HL-60/S4 treated with retinoic acid at 250 ng/mL for 4 days and 3 days (cell line): Measurements from ENCODE around the gene TMEM191C.
"Not testable (repeated sequence)": the region's sequence is repeated elsewhere in the genome, so short reads cannot be mapped to it uniquely, and the experiment has no call there.

Source experiments
- in situ Hi-C: fragments of 300-500 bp; cut with MboI; formaldehyde crosslinking; loops from 2 replicates; pipeline ENCODE4 v1.7.0; 2022; ENCODE audit warnings: low sequenced_read_pairs

Gene TMEM191C

DNA sequence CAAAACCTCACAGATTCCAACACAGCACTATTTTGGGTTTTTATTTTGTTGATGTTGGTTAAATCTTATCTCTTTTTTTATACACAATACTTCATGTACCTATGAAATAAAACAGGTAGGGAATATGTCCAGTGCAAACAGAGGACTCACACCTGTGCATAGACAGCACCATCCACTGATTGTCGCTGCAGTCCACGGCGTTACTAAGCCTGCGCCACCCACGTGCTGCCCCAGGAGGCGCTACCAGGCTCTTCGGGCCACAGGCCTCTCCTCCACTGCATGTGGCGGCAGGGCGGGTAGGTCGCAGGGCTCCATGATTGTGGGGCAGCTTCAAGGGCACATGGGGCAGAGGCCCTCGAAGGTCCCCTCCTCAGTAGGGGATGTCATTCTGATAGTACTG is 5.8 kb downstream of the TMEM191C start:
- in situ Hi-C loops, result not testable (repeated sequence)

DNA sequence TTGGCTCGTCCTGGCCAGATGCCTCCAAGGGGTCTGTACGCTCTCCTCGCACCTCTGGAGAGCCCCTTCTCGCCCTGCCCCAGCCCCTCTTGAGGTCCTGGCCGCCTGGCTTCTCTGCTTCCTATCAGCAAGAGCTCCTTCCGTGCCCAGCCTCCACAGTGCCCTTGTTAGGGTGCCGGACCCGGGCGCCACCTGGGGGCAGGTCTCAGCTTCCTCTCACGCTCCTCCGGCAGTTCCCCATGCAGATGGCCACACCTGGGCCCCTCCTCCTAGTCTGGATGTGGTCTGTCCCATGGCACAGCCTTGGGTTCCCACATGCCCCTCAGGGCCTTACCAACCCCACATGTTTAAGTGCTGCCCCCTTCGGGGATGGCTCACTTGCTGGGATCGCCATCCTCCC is 6.5 kb downstream of the TMEM191C start:
- in situ Hi-C loops, result not testable (repeated sequence)

DNA sequence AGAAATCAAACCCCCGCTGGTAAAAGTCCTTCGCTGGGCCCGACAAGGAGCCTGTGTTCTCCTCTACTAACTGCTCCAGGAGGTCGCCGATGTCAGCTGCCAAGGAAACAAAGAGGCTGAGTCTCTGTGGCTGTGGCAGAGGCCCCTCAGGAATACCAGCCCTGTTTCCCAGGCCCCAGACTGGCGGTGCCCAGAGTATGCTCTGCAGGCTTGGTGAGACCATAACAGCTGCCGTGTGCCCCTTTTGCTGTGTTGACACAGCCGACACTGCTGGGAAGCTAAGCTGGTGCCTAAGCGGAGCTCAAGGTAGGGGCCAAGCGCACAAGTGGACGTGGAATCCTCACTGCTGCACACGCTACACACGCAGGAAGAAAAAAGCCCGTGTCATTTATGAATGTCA is 16.9 kb downstream of the TMEM191C start:
- in situ Hi-C loops, result not testable (repeated sequence)

DNA sequence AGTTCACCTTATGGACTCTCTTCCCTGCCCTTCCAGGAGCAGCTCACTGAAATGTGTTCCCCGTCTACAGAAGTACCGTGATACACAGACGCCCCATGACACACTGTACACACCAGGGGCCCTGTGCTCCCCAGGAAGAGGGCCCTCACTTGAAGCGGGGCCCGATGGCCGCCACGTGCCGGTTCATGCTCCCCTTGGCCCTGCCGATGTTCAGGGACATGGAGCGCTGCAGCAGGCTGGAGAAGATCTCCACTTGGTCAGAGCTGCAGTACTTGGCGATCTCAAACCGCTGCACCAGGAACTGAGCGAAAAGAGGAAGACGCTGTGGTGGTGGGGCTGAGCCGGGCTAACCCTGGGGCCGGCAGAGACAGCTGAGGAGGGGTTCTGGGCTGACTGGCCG is 20.5 kb downstream of the TMEM191C start:
- in situ Hi-C loops, result not testable (repeated sequence)

DNA sequence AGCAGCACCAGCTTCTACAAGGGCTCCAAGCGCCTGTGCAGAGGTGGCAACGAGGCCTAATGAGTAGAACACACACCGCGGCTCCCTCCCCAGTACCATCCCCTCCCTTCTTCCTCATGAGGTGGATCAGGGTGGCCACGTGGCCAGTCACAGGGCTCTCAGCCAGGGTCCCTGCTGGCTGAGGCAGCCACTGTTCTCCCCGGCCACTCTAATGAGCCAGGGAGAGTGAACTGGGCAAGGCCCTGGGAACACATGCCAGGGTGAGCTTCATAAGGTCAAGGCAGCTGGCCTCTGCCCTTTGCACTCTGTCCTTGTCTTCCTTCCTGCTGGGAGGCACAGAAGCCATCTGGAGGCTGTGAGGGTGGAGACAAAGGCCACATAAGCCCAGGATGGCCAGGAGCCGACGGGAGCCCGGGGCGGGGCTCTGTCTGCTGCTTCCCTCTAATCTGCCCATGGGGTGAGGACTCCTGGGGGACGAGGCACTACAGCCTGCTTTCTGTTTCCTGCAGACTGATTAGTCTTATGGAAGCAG is 22.0 kb downstream of the TMEM191C start:
- in situ Hi-C loops, result not testable (repeated sequence)

DNA sequence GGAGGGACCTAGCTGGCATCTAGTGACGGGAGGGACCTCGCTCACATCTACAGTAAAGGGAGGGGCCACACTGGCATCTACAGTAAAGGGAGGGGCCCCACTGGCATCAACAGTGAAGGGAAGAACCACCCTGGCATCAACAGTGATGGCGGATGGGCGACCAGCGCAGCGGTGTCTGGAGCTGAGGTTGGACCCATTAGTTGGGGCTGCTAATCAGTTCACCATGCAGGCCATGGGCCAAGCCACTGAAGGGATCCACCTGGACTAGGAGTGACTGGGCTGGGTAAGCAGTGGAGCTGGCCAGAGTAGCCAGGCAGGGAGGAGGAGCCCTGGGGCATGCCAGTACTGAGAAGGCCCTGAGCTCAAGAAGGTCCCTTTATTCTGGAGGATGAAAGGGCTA is 23.4 kb downstream of the TMEM191C start:
- in situ Hi-C loops, result not testable (repeated sequence)

DNA sequence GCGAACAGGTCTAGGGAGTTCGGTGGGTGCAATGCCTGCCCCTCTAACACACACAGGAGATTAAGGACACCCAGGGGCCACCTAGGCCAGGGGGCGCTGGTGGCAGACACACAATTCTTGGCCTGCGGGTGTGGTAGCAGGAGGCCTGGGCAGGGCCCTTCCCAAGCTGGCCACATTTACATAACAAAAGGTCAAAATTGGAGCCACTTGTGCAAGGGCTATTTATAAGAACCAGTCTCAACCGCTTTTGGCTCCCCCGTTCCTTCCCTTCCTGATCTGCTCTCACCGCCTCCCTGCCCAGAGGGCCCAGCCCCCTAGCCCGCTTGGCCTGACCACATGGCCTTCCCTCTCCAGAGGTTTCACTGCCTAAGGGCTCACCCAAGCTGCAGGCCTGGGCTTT is 25.1 kb downstream of the TMEM191C start:
- in situ Hi-C loops, result not testable (repeated sequence)

DNA sequence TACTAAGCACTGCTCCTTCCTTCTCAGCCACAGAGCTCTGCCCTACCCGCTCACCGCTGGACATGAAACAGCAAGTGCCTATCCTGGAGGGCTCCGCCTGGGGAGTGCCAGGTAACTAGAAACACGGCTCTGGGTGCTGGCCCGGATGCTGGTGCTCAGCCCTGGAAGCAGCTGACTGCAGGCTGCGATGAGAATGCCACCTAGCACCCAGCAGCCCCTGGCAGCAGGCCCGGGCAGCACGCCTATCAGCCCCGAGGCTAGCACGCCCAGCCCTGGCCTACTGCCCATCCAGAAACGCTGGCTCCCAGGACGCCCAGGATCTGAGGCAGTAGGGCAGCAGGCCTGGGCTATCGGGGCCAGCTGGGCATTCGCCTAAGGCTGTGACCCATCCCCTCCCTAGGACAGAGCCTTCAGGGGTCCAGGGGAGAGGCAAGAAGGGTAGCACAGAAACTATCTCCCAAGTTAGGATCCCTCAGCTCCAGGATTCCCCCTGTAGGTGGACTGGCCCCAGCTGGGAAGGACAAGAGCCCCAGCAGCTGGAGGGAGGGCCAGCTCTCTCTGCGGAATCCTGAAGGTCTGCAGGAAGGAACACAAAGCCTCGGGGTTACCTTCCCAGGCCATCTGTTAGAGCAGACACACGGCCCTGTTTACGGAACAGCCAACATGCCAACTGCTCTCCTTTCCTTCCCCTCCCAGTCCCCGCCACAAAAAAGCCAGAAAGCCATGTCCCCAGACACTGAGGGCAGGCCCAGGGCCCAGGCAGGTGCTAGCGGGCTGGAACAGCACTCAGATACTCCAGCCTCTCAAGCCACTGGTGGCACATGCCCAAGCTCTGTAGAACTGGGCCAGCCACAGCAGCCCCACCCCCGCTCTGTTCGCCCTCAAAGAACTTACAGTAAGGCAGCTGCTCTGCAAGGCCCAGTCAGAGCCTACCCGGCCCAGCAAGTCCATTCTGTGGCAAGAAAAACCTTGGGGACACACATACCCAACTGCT is 26.9 kb downstream of the TMEM191C start:
- in situ Hi-C loops, result not testable (repeated sequence)

DNA sequence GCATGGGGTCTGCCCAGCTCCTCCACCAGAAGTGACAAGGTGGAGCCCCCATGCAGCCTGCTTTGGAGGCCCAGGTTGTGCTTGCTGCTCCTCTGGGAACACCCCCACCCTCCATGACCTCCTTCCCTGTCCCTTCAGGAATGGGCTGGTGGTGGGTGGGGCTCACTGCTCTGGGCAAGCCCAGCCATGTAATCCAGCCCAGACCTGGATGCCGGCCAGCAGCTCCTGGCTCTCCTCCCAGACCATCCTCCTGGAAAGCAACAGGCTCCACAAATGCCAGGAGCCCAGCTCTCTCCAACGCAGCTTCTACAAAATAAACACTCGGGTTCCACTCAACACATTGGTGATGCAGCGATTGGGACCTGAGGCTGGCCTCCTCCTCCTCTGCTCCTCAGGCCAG is 30.8 kb downstream of the TMEM191C start:
- in situ Hi-C loops, result not testable (repeated sequence)

DNA sequence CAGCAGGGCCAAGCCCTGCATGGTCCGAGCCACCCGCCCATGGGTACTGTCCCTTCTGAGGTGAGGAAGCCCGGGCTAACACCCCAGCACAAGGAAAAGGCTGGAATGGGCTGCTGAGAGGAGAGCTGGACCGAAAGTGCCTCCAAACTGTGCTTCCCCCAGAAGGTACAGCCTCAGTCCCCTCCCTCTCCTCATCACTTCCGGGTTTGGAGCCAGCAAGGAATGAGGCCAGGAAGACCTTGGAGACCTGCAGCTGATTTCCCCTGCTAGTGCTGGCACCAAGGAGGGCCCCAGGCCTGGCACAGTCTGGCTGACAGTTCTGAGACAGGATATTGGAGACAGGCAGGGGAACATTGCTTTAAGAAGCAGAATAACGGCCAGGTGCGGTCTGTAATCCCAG is 31.3 kb downstream of the TMEM191C start:
- in situ Hi-C loops, result not testable (repeated sequence)

DNA sequence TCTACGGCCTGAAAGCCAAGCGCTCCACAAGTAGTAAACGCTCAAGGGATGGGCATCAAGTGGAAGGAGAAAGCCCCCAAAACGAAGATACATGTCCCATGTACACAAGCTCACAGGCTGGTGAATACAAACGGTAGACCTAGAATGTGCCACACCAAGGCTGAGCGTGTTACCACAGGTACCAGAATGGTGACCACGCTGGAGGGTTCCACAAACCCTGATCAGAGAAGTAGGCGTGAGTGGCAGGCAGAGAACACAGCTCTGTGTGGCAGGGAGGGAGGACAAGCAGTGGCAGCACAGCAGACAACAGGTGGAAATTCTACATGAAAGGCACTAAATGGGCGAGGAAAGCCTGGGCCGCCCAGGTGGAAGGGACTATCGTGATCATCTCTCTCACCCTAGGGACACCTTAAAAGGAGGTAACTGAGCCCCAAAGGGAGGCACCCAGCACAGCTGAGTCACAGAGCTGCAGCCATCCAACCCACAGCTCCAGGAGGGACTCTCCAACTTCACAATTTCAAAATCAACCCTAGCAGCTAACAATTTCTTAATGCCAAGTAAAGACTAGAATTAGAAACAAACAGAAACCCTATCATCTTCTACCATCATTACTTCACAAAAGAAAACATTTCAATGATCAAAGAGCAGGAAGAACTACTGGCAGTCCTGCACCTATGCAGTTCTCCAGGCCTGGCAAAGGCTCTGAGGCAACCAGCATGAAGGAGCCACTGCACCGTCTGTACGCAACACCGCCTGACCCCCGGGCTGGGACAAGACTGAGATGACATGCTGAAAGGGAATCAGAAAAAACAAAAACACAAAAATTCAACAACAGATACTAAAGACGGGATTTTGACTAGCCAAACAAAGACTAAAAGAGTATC is 32.7 kb downstream of the TMEM191C start:
- in situ Hi-C loops, result not testable (repeated sequence)

DNA sequence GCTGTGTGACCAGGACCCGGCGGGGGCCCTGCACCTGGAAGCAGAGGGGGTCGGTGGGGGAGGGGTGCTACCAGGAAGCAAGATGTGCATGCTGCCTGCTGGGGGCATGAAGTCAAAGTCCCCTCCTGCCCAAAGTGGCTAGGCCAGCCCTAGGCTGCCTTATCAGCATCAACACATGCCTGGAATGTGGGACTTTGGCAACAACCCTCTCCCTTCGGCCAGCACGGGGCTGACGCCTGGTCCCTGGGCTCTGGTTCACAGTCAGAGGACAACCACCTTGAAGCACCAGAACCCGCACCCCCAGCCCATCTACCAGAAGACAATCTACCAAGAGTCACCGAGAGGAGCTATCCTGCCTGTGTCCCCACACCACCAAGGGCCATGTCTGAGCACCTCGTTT is 43.2 kb downstream of the TMEM191C start:
- in situ Hi-C loops, result not testable (repeated sequence)

DNA sequence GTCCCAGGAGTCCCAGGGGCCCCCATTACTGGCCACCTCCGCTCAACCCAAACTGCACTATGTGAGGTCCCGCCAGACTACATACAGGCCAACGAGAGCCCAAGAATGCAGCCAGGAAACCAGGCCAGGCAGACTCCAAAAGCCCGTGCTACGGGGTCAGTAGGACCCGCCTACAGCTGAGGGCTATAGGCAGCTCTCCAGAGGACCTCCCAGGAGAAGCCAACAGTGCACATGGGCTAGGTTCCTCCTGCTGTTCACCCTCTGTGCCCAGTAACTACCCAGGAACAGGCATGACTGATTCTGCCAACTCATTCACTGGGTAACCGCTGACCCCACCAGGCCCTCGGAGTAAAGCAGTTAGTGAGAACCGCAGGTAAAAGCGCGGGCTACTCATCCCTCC is 44.8 kb downstream of the TMEM191C start:
- in situ Hi-C loops, result not testable (repeated sequence)

DNA sequence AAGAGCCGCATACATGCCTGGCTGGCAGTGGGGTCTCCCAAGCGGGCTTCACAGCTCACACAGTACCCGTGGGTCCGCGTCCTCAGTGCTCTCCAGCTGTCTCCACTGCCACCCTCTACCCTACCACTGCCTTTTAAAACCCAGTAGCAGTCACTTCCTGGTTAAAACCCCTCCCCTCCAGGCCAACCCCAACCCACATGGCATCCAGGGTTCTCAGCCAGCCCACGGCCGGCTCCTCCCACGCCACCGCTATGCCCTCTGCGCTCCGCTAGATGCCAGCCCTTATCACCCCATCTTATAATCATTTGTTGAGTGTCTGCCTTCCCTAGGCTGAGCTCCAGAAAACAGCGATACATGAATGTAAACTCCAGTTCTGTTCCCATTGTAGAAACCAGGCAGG is 46.9 kb downstream of the TMEM191C start:
- in situ Hi-C loops, result not testable (repeated sequence)

DNA sequence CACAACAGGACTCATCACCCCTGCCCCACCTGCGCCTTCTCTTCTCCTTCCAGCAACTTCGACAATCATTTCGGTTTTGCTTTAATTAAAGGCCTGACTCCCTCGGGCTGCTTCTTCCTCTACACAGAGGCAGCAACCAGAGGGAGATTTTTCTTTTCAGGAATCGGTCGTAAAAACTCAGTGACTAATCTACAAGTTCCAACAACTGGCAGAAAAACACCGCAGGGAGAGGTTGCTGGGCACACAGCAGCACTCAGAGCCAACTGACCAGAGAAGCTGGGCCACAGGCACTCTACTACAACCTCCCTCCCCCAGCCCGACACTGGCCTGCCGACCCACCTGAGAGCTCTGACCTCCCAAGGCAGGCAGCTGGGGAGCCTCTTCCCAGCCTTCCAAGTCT is 48.0 kb downstream of the TMEM191C start:
- in situ Hi-C loops, result not testable (repeated sequence)

DNA sequence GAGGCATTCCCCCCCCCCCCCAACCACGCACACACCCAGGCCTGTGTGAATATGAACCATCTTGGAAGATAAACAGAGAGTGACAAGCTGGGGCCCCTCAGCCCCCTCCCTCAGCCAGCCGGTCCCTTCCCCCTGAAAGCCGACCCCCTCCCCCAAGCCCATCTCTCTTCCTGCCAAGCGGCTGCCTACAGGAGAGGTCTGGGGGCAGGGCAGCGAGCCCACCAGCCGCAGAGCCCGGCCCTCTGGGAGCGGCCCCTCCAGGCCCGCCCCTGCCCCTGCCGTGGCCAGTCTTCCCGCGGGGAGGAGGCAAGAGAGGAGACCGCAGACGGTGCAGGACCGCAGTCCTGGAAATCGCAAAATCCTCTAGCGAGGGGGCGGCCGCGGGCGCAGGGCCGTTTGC is 49.3 kb downstream of the TMEM191C start:
- in situ Hi-C loops, result not testable (repeated sequence)

DNA sequence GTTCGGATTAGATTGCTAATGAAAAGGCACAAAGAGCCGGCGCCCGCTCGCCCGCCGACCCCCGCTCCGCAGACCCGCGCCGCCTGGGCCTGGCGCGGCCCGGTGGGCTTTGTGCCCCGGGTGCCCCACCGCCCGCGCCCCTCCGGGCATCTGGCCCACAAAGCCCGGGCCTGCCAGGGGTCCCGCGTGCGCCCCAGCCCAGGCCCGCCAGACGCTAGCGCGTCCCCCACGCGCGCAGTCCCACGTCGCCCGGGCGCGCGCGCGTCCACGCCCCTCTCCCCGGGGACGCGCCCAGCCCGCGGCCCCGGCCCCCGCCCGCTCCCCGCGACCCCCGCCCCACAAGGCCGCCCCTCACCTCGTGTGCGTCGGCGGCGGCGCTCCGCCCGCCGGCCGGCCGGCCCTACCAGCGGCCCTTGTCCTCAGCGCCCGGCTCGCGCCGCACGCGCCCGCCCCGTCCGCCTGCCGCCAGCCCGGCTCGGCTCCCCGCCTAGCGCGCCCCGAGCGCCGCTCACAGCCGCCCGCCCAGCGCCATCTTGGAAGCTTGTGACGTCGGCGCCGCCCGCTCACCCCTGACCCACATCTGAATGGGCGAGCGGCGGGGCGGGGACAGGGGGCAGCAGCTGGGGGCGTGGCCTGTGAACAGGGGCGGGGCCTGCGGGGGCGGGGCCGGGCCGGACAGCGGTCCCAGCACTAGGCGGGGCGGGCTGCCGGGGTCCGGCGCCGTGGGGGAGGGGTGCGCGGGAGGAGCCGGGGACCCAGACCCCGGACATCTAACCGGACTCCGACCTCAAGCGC is 50.0 kb downstream of the TMEM191C start:
- in situ Hi-C loops, result not testable (repeated sequence)
